PC-3 (cell line): Measurements from ENCODE around the gene MAST2. TPM values are rescaled to one million over a fixed set of nuclear protein-coding genes. Genes with fewer than 3 reads are reported as not detected.
A peak's percentile ranks its signal among the peaks of the same experiment; 100 is the strongest.

Experiments used
- ATAC-seq: fragments of 200-7000 bp; cut with Tn5 transposase; 2 replicates; pipeline ENCODE4 v1.9.1; 2020; ENCODE audit warnings: mild to moderate bottlenecking, moderate library complexity
- BruUV-seq: library from RNA; stranded (reverse); fragments of 400-500 nt; replicated peaks from 2 replicates; lab custom pipeline; 2021; lab: Mats Ljungman, UMichigan
- CTCF ChIA-PET: fragments of 300-600 bp; sonication (Branson Sonifier 250); formaldehyde crosslinking; loops from one replicate; lab custom pipeline; 2022; ENCODE audit warnings: antibody characterized with exemption; lab: Charles Lee
- POLR2A ChIA-PET: fragments of 300-600 bp; sonication (Branson Sonifier 250); formaldehyde crosslinking; loops from one replicate; lab custom pipeline; 2022; ENCODE audit warnings: antibody characterized with exemption; ENCODE audit not compliant: unreplicated experiment; lab: Charles Lee
- DNase-seq: peaks from one replicate; pipeline ENCODE4 v3.0.0-alpha.2; 2015
- H2AFZ ChIP-seq: fragments of 300-600 bp; sonication (generic); 2 replicates; pipeline ENCODE4 v1.6.0; 2016; ENCODE audit warnings: antibody characterized with exemption, low read length
- H3F3A ChIP-seq: fragments of 300-600 bp; sonication (generic); one replicate; pipeline ENCODE4 v1.6.0; 2017; ENCODE audit warnings: antibody characterized with exemption, low read length, control low read depth, mild to moderate bottlenecking; ENCODE audit not compliant: unreplicated experiment
- H3K27ac ChIP-seq: fragments of 300-600 bp; sonication (generic); 2 replicates; pipeline ENCODE4 v1.5.1; 2016; ENCODE audit warnings: mild to moderate bottlenecking, low read length
- H3K27me3 ChIP-seq: fragments of 300-600 bp; sonication (generic); 2 replicates; pipeline ENCODE4 v1.6.1; 2016; ENCODE audit warnings: low read length, mixed read lengths
- H3K36me3 ChIP-seq: fragments of 300-600 bp; sonication (generic); 2 replicates; pipeline ENCODE4 v1.6.1; 2016; ENCODE audit warnings: low read depth, mixed run types, low read length, mixed read lengths
- H3K4me1 ChIP-seq: fragments of 300-600 bp; sonication (generic); 2 replicates; pipeline ENCODE4 v1.5.1; 2016; ENCODE audit warnings: low read length; ENCODE audit not compliant: insufficient read depth
- H3K4me2 ChIP-seq: fragments of 300-600 bp; sonication (generic); 2 replicates; pipeline ENCODE4 v1.6.0; 2016; ENCODE audit warnings: low read length
- H3K4me3 ChIP-seq: fragments of 300-600 bp; sonication (generic); 2 replicates; pipeline ENCODE4 v1.5.1; 2016; ENCODE audit warnings: mild to moderate bottlenecking, low read length, mixed read lengths
- H3K79me2 ChIP-seq: fragments of 300-600 bp; sonication (generic); 2 replicates; pipeline ENCODE4 v1.6.1; 2017; ENCODE audit warnings: low read length, mixed read lengths
- H3K9ac ChIP-seq: fragments of 300-600 bp; sonication (generic); 2 replicates; pipeline ENCODE4 v1.6.0; 2016; ENCODE audit warnings: mild to moderate bottlenecking, low read length
- H3K9me2 ChIP-seq: fragments of 300-600 bp; sonication (generic); replicated peaks from 2 replicates; pipeline ENCODE4 v1.6.1; 2016; ENCODE audit warnings: mixed run types, low read length, mixed read lengths
- H3K9me3 ChIP-seq: fragments of 300-600 bp; sonication (generic); 2 replicates; pipeline ENCODE4 v1.6.1; 2016; ENCODE audit warnings: low read length, mixed read lengths
- H4K20me1 ChIP-seq: fragments of 300-600 bp; sonication (generic); 2 replicates; pipeline ENCODE4 v1.6.1; 2016; ENCODE audit warnings: low read length, mixed read lengths
- CTCF ChIP-seq: fragments of 300-600 bp; sonication (generic); conservative IDR thresholded peaks from 2 replicates; pipeline ENCODE4 v1.5.1; 2017; ENCODE audit warnings: antibody characterized with exemption, low read depth, mild to moderate bottlenecking, low read length
- EZH2 ChIP-seq: fragments of 300-600 bp; sonication (generic); IDR thresholded peaks from one replicate; pipeline ENCODE4 v1.6.1; 2017; ENCODE audit warnings: antibody characterized with exemption, mild to moderate bottlenecking, low read length; ENCODE audit not compliant: unreplicated experiment
- EZH2phosphoT487 ChIP-seq: fragments of 300-600 bp; sonication (generic); IDR thresholded peaks from 2 replicates; pipeline ENCODE4 v1.6.1; 2018; ENCODE audit warnings: mild to moderate bottlenecking, antibody characterized with exemption, low read length, borderline replicate concordance
- intact Hi-C: fragments of 100-400 bp; cut with micrococcal nuclease; formaldehyde crosslinking; loops from 2 replicates; pipeline ENCODE4 v1.9.0; 2023
- total RNA-seq: library from RNA; depleted of rRNA; stranded (reverse); fragments of >200 nt; gene quantifications from 2 replicates; pipeline ENCODE4 v1.2.3, GENCODE V29; 2014

MAST2 gene
- total RNA-seq, 1 experiment from 2014 or later: 29.3 TPM

- DNase-seq: peak; percentile 22
- Histone ChIP-seq H3K4me1 (no peaks in the 10 kb centered on the region; the same call in 1 of the 2 replicates), H3K79me2 (no peaks in the 10 kb centered on the region), H3K4me2 (no peak overlapping the region), H3K36me3 (peaks cover 27% of the 10 kb centered on the region; the same call in 1 of the 2 replicates), H3F3A (no peaks in the 10 kb centered on the region), H3K9me3 (no peaks in the 10 kb centered on the region), H3K4me3 (no peak overlapping the region), H3K27ac (no peak overlapping the region), H4K20me1 (no peaks in the 10 kb centered on the region), H3K27me3 (no peaks in the 10 kb centered on the region), H2AFZ (no peak overlapping the region), H3K9me2 (no peaks in the 10 kb centered on the region), H3K9ac (no peak overlapping the region)
- peak; percentile 45; the same call in 1 of the 2 replicates for ATAC-seq
- CTCF ChIA-PET: no interaction called here
- BruUV-seq: no TSS peak
- no peak for TF ChIP-seq EZH2phosphoT487
- TF ChIP-seq CTCF: no peak
- no peak for TF ChIP-seq EZH2
- intact Hi-C loops: no loop called here
- POLR2A ChIA-PET: no interaction called here
Measured at GRCh38 chr1:46008585-46008984, 205.2 kb downstream of the MAST2 start.

DNA sequence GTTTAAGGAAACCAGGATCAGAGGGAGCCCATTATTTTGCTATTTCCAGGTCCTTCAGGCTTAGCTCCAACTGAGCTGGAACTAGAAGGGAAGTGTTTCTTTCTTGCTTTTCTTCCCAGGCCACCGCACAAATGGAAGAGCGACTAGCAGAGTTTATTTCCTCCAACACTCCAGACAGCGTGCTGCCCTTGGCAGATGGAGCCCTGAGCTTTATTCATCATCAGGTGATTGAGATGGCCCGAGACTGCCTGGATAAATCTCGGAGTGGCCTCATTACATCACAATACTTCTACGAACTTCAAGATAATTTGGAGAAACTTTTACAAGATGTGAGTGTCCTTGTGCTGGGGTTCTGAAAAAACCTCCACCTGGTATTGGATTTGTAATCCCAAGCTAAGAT lies 207.2 kb downstream of the MAST2 start:
- Histone ChIP-seq H4K20me1 (no peaks in the 10 kb centered on the region), H3F3A (no peaks in the 10 kb centered on the region), H3K9me2 (no peaks in the 10 kb centered on the region), H3K4me1 (no peaks in the 10 kb centered on the region; the same call in 1 of the 2 replicates), H3K79me2 (no peaks in the 10 kb centered on the region), H3K27ac (no peak overlapping the region), H3K9me3 (no peaks in the 10 kb centered on the region), H3K27me3 (no peaks in the 10 kb centered on the region), H3K9ac (no peak overlapping the region), H3K4me3 (no peak overlapping the region), H2AFZ (no peak overlapping the region), H3K36me3 (peaks cover 27% of the 10 kb centered on the region; the same call in 1 of the 2 replicates), H3K4me2 (no peak overlapping the region)
- ChIA-PET CTCF (no interaction called here), POLR2A (no interaction called here)
- ATAC-seq: no peak
- no peak for DNase-seq
- no peak for TF ChIP-seq EZH2phosphoT487
- TF ChIP-seq EZH2: no peak
- TF ChIP-seq CTCF: no peak
- BruUV-seq: no TSS peak
- intact Hi-C loops: no loop called here

GRCh38 chr1:46011121-46011695 lies 207.8 kb downstream of the MAST2 start:
- H3K79me2 ChIP-seq: no peaks in the 10 kb centered on the region
- H3K9ac ChIP-seq: no peak overlapping the region
- H3F3A ChIP-seq: no peaks in the 10 kb centered on the region
- no peaks in the 10 kb centered on the region for H3K9me3 ChIP-seq
- DNase-seq (no peak), ATAC-seq (no peak)
- peaks cover 25% of the 10 kb centered on the region; the same call in 1 of the 2 replicates for H3K36me3 ChIP-seq
- no peaks in the 10 kb centered on the region for H3K9me2 ChIP-seq
- no peak for TF ChIP-seq CTCF
- no peak for TF ChIP-seq EZH2
- no peak for TF ChIP-seq EZH2phosphoT487
- ChIA-PET POLR2A (no interaction called here), CTCF (no interaction called here)
- intact Hi-C loops: no loop called here
- no peaks in the 10 kb centered on the region for H4K20me1 ChIP-seq
- no peak overlapping the region for H3K4me3 ChIP-seq
- H3K27ac ChIP-seq: no peak overlapping the region
- H3K27me3 ChIP-seq: no peaks in the 10 kb centered on the region
- H3K4me2 ChIP-seq: no peak overlapping the region
- H3K4me1 ChIP-seq: no peaks in the 10 kb centered on the region; the same call in 1 of the 2 replicates
- H2AFZ ChIP-seq: no peak overlapping the region
- no TSS peak for BruUV-seq
